Ovary (tissue), 3 donors: ENCODE results near the gene PMF1.

ENCODE experiments used
- CTCF ChIP-seq, 3 donors: fragments of 450-650 bp in 2 of 3; fragments of 200-600 bp in 1 of 3; IDR thresholded peaks; one replicate each; pipeline versions ENCODE4 v1.5.1 to v1.8.0; 2016 to 2022; ENCODE audit warnings: antibody characterized with exemption in 3 of 3, mild to moderate bottlenecking in 1 of 3
- EP300 ChIP-seq: sonication (generic); formaldehyde crosslinking; IDR thresholded peaks from one replicate; pipeline ENCODE4 v1.6.1; 2017; ENCODE audit warnings: antibody characterized with exemption
- donor health status: DM: no; HTN: no; CAD: no.

- TF ChIP-seq CTCF (IDR thresholded peaks at IDR 0.05) (no peak), EP300 (no peak)
Measured at GRCh38 chr1:156164125-156164831, 48.5 kb upstream of the PMF1 start.
